HCT116 (cell line): ENCODE data around the gene RFC1. TPM values are rescaled to one million over a fixed set of nuclear protein-coding genes. Genes with fewer than 3 reads are reported as not detected.
"Not testable (repeated sequence)": the region's sequence is repeated elsewhere in the genome, so short reads cannot be mapped to it uniquely, and the experiment has no call there.

Experiments
- ATAC-seq: fragments of 200-7000 bp; cut with Tn5 transposase; 2 replicates; pipeline ENCODE4 v1.9.1; 2020; ENCODE audit warnings: mild to moderate bottlenecking, moderate library complexity
- BruUV-seq: library from RNA; stranded (reverse); fragments of 400-500 nt; replicated peaks from 2 replicates; lab custom pipeline; 2021; lab: Mats Ljungman, UMichigan
- CTCF ChIA-PET: fragments of 300-600 bp; sonication (Branson Sonifier 250); formaldehyde crosslinking; loops from one replicate; lab custom pipeline; 2021; ENCODE audit warnings: antibody characterized with exemption; lab: Charles Lee
- POLR2A ChIA-PET: fragments of 300-600, 350-600 bp; sonication (Branson Sonifier 250); formaldehyde crosslinking; loops from one replicate; lab custom pipeline; 2021; ENCODE audit warnings: antibody characterized with exemption; lab: Charles Lee
- RAD21 ChIA-PET, 2 experiments: fragments of 300-600 bp; sonication (Branson Sonifier 250); formaldehyde crosslinking; loops; one replicate each; lab custom pipeline; 2023; ENCODE audit warnings: low total read pairs in 2 of 2; ENCODE audit not compliant: uncharacterized antibody in 2 of 2, unreplicated experiment in 2 of 2, low non-redundant PET in 1 of 2; lab: Charles Lee
- DNase-seq: peaks from one replicate; pipeline ENCODE4 v3.0.0-alpha.2; 2010; ENCODE audit warnings: low read depth, low spot score
- H2AFZ ChIP-seq: fragments of 200-600 bp; shearing (Covaris generic), sonication (generic); 2 replicates; pipeline ENCODE4 v1.6.1; 2017; ENCODE audit warnings: low read depth, mixed run types, mixed read lengths, antibody characterized with exemption, low read length; ENCODE audit not compliant: poor library complexity, severe bottlenecking
- H3K27ac ChIP-seq: 2 replicates; pipeline ENCODE4 v1.5.1; 2012; ENCODE audit warnings: low read depth, low read length
- H3K27me3 ChIP-seq: fragments of 200-600 bp; sonication (generic); 2 replicates; pipeline ENCODE4 v1.6.1; 2016; ENCODE audit warnings: mixed run types, low read length, mixed read lengths; ENCODE audit not compliant: insufficient read depth
- H3K36me3 ChIP-seq, 2 experiments: fragments of 200-500 bp in 1 of 2; fragments of 200-600 bp in 1 of 2; sonication (Bioruptor generic) in 1 of 2; sonication (generic) in 1 of 2; 2 replicates each; pipeline versions ENCODE4 v1.5.1 to v1.6.1; 2014 to 2016; ENCODE audit warnings: low read length in 2 of 2, inconsistent platforms in 1 of 2, mixed read lengths in 1 of 2, mixed run types in 1 of 2; ENCODE audit not compliant: insufficient read depth in 2 of 2, control insufficient read depth in 1 of 2
- H3K4me1 ChIP-seq, 2 experiments: fragments of 200-600 bp in 1 of 2; sonication (generic) in 1 of 2; 2 replicates each; pipeline versions ENCODE4 v1.5.1 to v1.6.1; 2012 to 2017; ENCODE audit warnings: low read length in 2 of 2, inconsistent platforms in 1 of 2, mild to moderate bottlenecking in 1 of 2, mixed read lengths in 1 of 2, mixed run types in 1 of 2, moderate library complexity in 1 of 2; ENCODE audit not compliant: insufficient read depth in 2 of 2, control insufficient read depth in 1 of 2
- H3K4me2 ChIP-seq: fragments of 200-600 bp; sonication (generic); 2 replicates; pipeline ENCODE4 v1.6.1; 2017; ENCODE audit warnings: mixed run types, low read length, mixed read lengths
- H3K4me3 ChIP-seq, 2 experiments: fragments of 200-600 bp in 1 of 2; sonication (generic) in 1 of 2; replicated peaks in 1 of 2; 2 replicates each; pipeline ENCODE4 v1.5.1; 2011 to 2016; ENCODE audit warnings: low read length in 2 of 2, control low read depth in 1 of 2, low read depth in 1 of 2, mild to moderate bottlenecking in 1 of 2, mixed read lengths in 1 of 2, mixed run types in 1 of 2
- H3K79me2 ChIP-seq: fragments of 200-600 bp; sonication (generic); 2 replicates; pipeline ENCODE4 v1.6.1; 2017; ENCODE audit warnings: mild to moderate bottlenecking, mixed run types, low read length, moderate library complexity, mixed read lengths; ENCODE audit not compliant: insufficient read depth
- H3K9ac ChIP-seq: fragments of 200-600 bp; sonication (generic); 2 replicates; pipeline ENCODE4 v1.6.1; 2016; ENCODE audit warnings: low read length, mixed read lengths
- H3K9me2 ChIP-seq: fragments of 200-600 bp; sonication (generic), shearing (Covaris generic); 2 replicates; pipeline ENCODE4 v1.6.1; 2017; ENCODE audit warnings: mixed run types, mild to moderate bottlenecking, moderate library complexity; ENCODE audit not compliant: insufficient read depth
- H3K9me3 ChIP-seq, 2 experiments: fragments of 200-500 bp in 1 of 2; fragments of 200-600 bp in 1 of 2; sonication (Bioruptor generic) in 1 of 2; sonication (generic) in 1 of 2; 2 replicates each; pipeline ENCODE4 v1.6.1; 2014 to 2017; ENCODE audit warnings: low read length in 2 of 2, mixed read lengths in 2 of 2, inconsistent platforms in 1 of 2, low read depth in 1 of 2, mild to moderate bottlenecking in 1 of 2, mixed run types in 1 of 2, moderate library complexity in 1 of 2; ENCODE audit not compliant: control insufficient read depth in 1 of 2, insufficient read depth in 1 of 2
- H4K20me1 ChIP-seq: fragments of 200-600 bp; sonication (generic), shearing (Covaris generic); 2 replicates; pipeline ENCODE4 v1.6.1; 2017; ENCODE audit warnings: mixed run types, mild to moderate bottlenecking, moderate library complexity; ENCODE audit not compliant: insufficient read depth
- CEBPB ChIP-seq: IDR thresholded peaks from 2 replicates; pipeline ENCODE4 v1.6.1; 2012; ENCODE audit warnings: low read depth
- EGR1 ChIP-seq: IDR thresholded peaks from 2 replicates; pipeline ENCODE4 v1.6.1; 2012; ENCODE audit warnings: low read depth
- ELF1 ChIP-seq: IDR thresholded peaks from 2 replicates; pipeline ENCODE4 v1.6.1; 2012; ENCODE audit warnings: low read depth, borderline replicate concordance
- FOSL1 ChIP-seq: IDR thresholded peaks from 2 replicates; pipeline ENCODE4 v1.6.1; 2012; ENCODE audit warnings: low read depth
- SIN3A ChIP-seq: IDR thresholded peaks from 2 replicates; pipeline ENCODE4 v1.6.1; 2012; ENCODE audit warnings: low read depth
- ZFX ChIP-seq: fragments of 450-650 bp; IDR thresholded peaks from 2 replicates; pipeline ENCODE4 v1.6.1; 2017
- intact Hi-C: fragments of 100-400 bp; cut with micrococcal nuclease; formaldehyde crosslinking; loops from 2 replicates; pipeline ENCODE4 v1.10.0; 2022
- total RNA-seq: library from RNA; stranded (reverse); gene quantifications from one replicate; pipeline ENCODE4 v1.2.1, GENCODE V29; 2021; ENCODE audit not compliant: unreplicated experiment

RFC1 gene
- total RNA-seq, 1 experiment from 2014 or later = 52.3 TPM

DNA sequence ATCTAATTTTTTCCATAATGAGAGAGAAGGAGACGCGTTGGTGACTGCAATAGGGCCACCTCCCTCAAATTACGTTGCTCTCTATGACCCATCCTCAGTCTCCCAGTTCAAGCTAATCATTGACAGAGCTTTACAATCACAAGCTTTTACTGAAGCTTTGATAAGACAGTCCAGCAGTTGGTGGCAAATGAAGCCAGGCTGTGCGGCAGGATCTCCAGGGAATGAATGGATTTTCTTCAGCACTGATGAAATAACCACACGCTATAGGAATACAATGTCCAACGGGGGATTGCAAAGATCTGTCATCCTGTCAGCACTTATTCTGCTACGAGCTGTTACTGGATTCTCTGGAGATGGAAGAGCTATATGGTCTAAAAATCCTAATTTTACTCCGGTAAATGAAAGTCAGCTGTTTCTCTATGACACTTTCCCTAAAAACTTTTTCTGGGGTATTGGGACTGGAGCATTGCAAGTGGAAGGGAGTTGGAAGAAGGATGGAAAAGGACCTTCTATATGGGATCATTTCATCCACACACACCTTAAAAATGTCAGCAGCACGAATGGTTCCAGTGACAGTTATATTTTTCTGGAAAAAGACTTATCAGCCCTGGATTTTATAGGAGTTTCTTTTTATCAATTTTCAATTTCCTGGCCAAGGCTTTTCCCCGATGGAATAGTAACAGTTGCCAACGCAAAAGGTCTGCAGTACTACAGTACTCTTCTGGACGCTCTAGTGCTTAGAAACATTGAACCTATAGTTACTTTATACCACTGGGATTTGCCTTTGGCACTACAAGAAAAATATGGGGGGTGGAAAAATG, 40.8 kb upstream of the RFC1 start, which contains the start of gene KLB:
Gene KLB (plus strand): TSS at position 168 of the 821 bp plus-strand sequence. CDS start 20 bp downstream, at position 188.
- no peak within 1 kb of the TSS for H3K9ac ChIP-seq
- DNase-seq (no peak), ATAC-seq (no peak)
- no peak within 1 kb of the TSS for H3K27ac ChIP-seq
- H3K9me3 ChIP-seq = no peaks in the 10 kb centered on the region
- no peak within 1 kb of the TSS for H2AFZ ChIP-seq
- no peak within 1 kb of the TSS for H3K4me2 ChIP-seq
- H3K36me3 ChIP-seq = no peaks in the 10 kb centered on the region
- H4K20me1 ChIP-seq = no peaks in the 10 kb centered on the region
- peaks cover 0 to 4% of the 10 kb centered on the region in 2 experiments; a peak in 3 of 4 replicates for H3K4me1 ChIP-seq
- no peak within 1 kb of the TSS for H3K4me3 ChIP-seq
- no TSS peak for BruUV-seq
- intact Hi-C loops = no loop called here
- POLR2A ChIA-PET = no interaction called here
- H3K79me2 ChIP-seq = no peaks in the 10 kb centered on the region
- TF ChIP-seq ELF1 = no peak
- TF ChIP-seq ZFX = no peak
- no peak for TF ChIP-seq EGR1
- no peak for TF ChIP-seq CEBPB
- no peak for TF ChIP-seq FOSL1
- no peak for TF ChIP-seq SIN3A
- CTCF ChIA-PET = no interaction called here
- RAD21 ChIA-PET = no interaction called here
- no peaks in the 10 kb centered on the region for H3K27me3 ChIP-seq
- H3K9me2 ChIP-seq = no peaks in the 10 kb centered on the region

DNA sequence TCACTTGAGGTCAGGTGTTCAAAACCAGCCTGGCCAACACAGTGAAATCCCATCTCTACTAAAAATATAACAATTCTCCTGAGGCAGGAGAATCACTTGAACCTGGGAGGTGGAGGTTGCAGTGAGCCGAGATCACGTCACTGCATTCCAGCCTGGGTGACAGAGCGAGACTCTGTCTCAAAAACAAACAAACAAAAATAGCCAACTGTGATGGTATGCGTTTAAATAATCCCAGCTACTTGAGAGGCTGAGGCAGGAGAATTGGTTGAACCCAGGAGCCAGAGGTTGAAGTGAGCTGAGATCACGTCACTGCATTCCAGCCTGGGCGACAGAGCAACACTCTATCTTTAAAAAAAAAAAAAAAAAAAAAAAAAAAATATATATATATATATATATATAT, 35.5 kb upstream of the RFC1 start:
- RAD21 ChIA-PET, H3K9me2 ChIP-seq, H3K9me3 ChIP-seq, BruUV-seq, H3K36me3 ChIP-seq, H3K4me3 ChIP-seq, H4K20me1 ChIP-seq, POLR2A ChIA-PET, H3K9ac ChIP-seq, DNase-seq, ATAC-seq, CTCF ChIA-PET, H2AFZ ChIP-seq, H3K4me1 ChIP-seq, H3K27me3 ChIP-seq, H3K4me2 ChIP-seq, intact Hi-C loops, H3K27ac ChIP-seq, H3K79me2 ChIP-seq: not testable (repeated sequence)
